B cell (primary cell): ENCODE measurements around the gene RCE1. TPM values are rescaled to one million over a fixed set of nuclear protein-coding genes. Genes with fewer than 3 reads are reported as not detected.

Source experiments
- ATAC-seq: fragments of 200-7000 bp; cut with Tn5 transposase; one replicate; pipeline ENCODE4 v1.10.0; 2021; ENCODE audit warnings: low read depth, mild to moderate bottlenecking, moderate number of reproducible peaks, moderate library complexity
- CTCF ChIA-PET: fragments of 350-600 bp; sonication (Branson Sonifier 250); formaldehyde crosslinking; loops from one replicate; lab custom pipeline; 2021; ENCODE audit warnings: antibody characterized with exemption, inconsistent platforms; lab: Charles Lee
- POLR2A ChIA-PET: fragments of 350-600 bp; sonication (Branson Sonifier 250); formaldehyde crosslinking; loops from one replicate; lab custom pipeline; 2021; ENCODE audit warnings: antibody characterized with exemption; lab: Charles Lee
- DNase-seq: peaks from one replicate; pipeline ENCODE4 v3.0.0; 2013
- H2AFZ ChIP-seq: 2 replicates; pipeline ENCODE4 v1.6.1; 2012; ENCODE audit warnings: mild to moderate bottlenecking, low read depth, low read length; ENCODE audit not compliant: insufficient read depth, poor library complexity, severe bottlenecking
- H3K27ac ChIP-seq, 2 donors: 1 replicate in 1 of 2; 2 replicates in 1 of 2; pipeline ENCODE4 v1.5.1; 2012 to 2013; ENCODE audit warnings: low read length in 2 of 2, mild to moderate bottlenecking in 2 of 2, moderate library complexity in 1 of 2
- H3K27me3 ChIP-seq, 4 experiments: fragments of 200-600 bp in 1 of 4; sonication (generic) in 1 of 4; replicated peaks in 1 of 4; 1 replicate in 2 of 4; 2 replicates in 2 of 4; pipeline versions ENCODE4 v1.6.1 to v1.7.0; 2013 to 2016; ENCODE audit warnings: low read length in 3 of 4, mild to moderate bottlenecking in 2 of 4, mixed read lengths in 1 of 4, moderate library complexity in 1 of 4; ENCODE audit not compliant: insufficient read depth in 4 of 4, control insufficient read depth in 3 of 4; ENCODE audit errors: control extremely low read depth in 1 of 4
- H3K36me3 ChIP-seq, 2 experiments: replicated peaks in 1 of 2; 1 replicate in 1 of 2; 2 replicates in 1 of 2; pipeline versions ENCODE4 v1.6.1 to v1.7.1; 2013; ENCODE audit warnings: low read length in 1 of 2; ENCODE audit not compliant: insufficient read depth in 2 of 2, control insufficient read depth in 1 of 2; ENCODE audit errors: control extremely low read depth in 1 of 2, extremely low read depth in 1 of 2
- H3K4me1 ChIP-seq, 2 donors: fragments of 200-600 bp in 1 of 2; sonication (generic) in 1 of 2; 1 replicate in 1 of 2; 2 replicates in 1 of 2; pipeline versions ENCODE4 v1.5.1 to v1.6.1; 2013 to 2017; ENCODE audit warnings: low read length in 2 of 2; ENCODE audit not compliant: control insufficient read depth in 2 of 2, insufficient read depth in 2 of 2
- H3K4me2 ChIP-seq: replicated peaks from 2 replicates; pipeline ENCODE3; 2012; ENCODE audit warnings: mild to moderate bottlenecking, low read depth, low read length; ENCODE audit not compliant: poor library complexity, severe bottlenecking
- H3K4me3 ChIP-seq, 5 experiments: fragments of 200-600 bp in 1 of 5; sonication (generic) in 1 of 5; 1 replicate in 3 of 5; 2 replicates in 2 of 5; pipeline versions ENCODE4 v1.5.1 to v1.7.0; 2011 to 2016; ENCODE audit warnings: low read length in 4 of 5, mild to moderate bottlenecking in 4 of 5, low read depth in 2 of 5, control low read depth in 1 of 5, moderate library complexity in 1 of 5; ENCODE audit not compliant: insufficient read depth in 1 of 5; ENCODE audit errors: control extremely low read depth in 1 of 5, extremely low read depth in 1 of 5
- H3K79me2 ChIP-seq: fragments of 200-600 bp; sonication (generic); one replicate; pipeline ENCODE4 v1.6.0; 2016; ENCODE audit warnings: low read length; ENCODE audit not compliant: control insufficient read depth, insufficient read depth
- H3K9ac ChIP-seq: fragments of 200-600 bp; sonication (generic); 2 replicates; pipeline ENCODE4 v1.6.1; 2017; ENCODE audit warnings: mild to moderate bottlenecking, low read length, moderate library complexity
- H3K9me3 ChIP-seq, 3 donors: one replicate each; pipeline versions ENCODE4 v1.6.1 to v1.7.1; 2013; ENCODE audit warnings: low read length in 2 of 3; ENCODE audit not compliant: control insufficient read depth in 2 of 3, insufficient read depth in 1 of 3; ENCODE audit errors: control extremely low read depth in 1 of 3
- H4K20me1 ChIP-seq: 2 replicates; pipeline ENCODE4 v1.6.0; 2012; ENCODE audit warnings: mild to moderate bottlenecking, low read length; ENCODE audit not compliant: insufficient read depth, control insufficient read depth, poor library complexity, severe bottlenecking
- H3K27ac Mint-ChIP-seq: one replicate; pipeline ENCODE4 v1.8.0; 2021; ENCODE audit warnings: mixed read lengths
- H3K27me3 Mint-ChIP-seq: one replicate; pipeline ENCODE4 v1.8.0; 2021; ENCODE audit warnings: mixed read lengths
- H3K4me1 Mint-ChIP-seq: one replicate; pipeline ENCODE4 v1.8.0; 2021; ENCODE audit warnings: mixed read lengths
- H3K4me3 Mint-ChIP-seq: one replicate; pipeline ENCODE4 v1.8.0; 2021; ENCODE audit warnings: mixed read lengths
- H3K9me3 Mint-ChIP-seq: one replicate; pipeline ENCODE4 v1.8.0; 2022; ENCODE audit warnings: mixed read lengths; ENCODE audit not compliant: insufficient read depth
- EZH2 ChIP-seq: IDR thresholded peaks from 2 replicates; pipeline ENCODE4 v1.6.1; 2012; ENCODE audit warnings: borderline replicate concordance, low read depth, mild to moderate bottlenecking, moderate library complexity, low read length; ENCODE audit not compliant: insufficient read depth, poor library complexity, severe bottlenecking
- WGBS: methylation state at CpG from one replicate; pipeline ENCODE4 v1.1.5; 2013; ENCODE audit warnings: missing lambda C conversion rate; ENCODE audit not compliant: insufficient coverage; 5-methylcytosine and 5-hydroxymethylcytosine counted together
- intact Hi-C: fragments of 100-400 bp; cut with micrococcal nuclease; formaldehyde crosslinking; loops from one replicate; pipeline ENCODE4 v1.10.0; 2022
- polyA plus RNA-seq: library from polyadenylated mRNA; depleted of rRNA; stranded (reverse); fragments of >200 nt; gene quantifications from 2 replicates; pipeline ENCODE4 v1.2.3, GENCODE V29; 2012
- total RNA-seq, 2 donors: library from RNA; stranded (reverse); fragments of 120-200 nt in 1 of 2; gene quantifications; 1 replicate in 1 of 2; 2 replicates in 1 of 2; pipeline versions ENCODE4 v1.2.3 to v1.2.4, GENCODE V29; 2013 to 2022
- TF ChIP-seq, protein P1 (sequence below): fragments of 200-600 bp; IDR thresholded peaks from one replicate; pipeline ENCODE4 v1.8.0; 2022; ENCODE audit warnings: antibody characterized with exemption, mild to moderate bottlenecking

The RCE1 gene
- total and polyA plus RNA-seq, 2 donors (not counting 1 experiment from before 2014, with no cell fraction given): 31.6 to 59.7 TPM

DNA sequence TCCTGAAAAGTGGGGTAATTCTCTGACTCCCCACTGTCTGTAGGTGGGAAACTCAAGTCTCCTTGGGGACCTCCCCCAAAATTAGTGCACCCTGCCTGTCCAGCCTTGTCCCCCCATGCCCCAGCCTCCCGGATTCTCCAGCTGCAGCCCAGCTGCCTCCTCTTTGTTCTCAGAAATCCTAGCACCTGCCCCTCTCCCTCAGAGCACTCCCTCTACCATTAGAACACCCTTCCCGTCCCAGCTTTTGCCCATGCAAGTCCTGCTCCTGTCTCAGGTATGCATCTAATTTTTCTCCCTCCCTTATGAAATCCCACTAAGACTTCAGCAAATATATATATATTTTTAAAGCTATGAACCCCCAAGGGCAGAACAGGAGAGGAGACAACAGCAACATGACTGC, 50.9 kb downstream of the RCE1 start:
- Histone ChIP-seq H3K9me3 (no peaks in the 10 kb centered on the region), H2AFZ (no peak overlapping the region), H3K4me1 (no peaks in the 10 kb centered on the region), H3K4me3 (no peak overlapping the region), H3K36me3 (no peaks in the 10 kb centered on the region), H3K27me3 (peaks cover 0 to 8% (median 4%) of the 10 kb centered on the region in 4 experiments), H3K27ac (no peak overlapping the region), H3K4me2 (no peak overlapping the region), H4K20me1 (no peaks in the 10 kb centered on the region), H3K9ac (no peak overlapping the region), H3K79me2 (no peaks in the 10 kb centered on the region)
- Mint-ChIP-seq H3K4me1 (no peaks in the 10 kb centered on the region), H3K27ac (no peak overlapping the region), H3K9me3 (no peaks in the 10 kb centered on the region), H3K4me3 (no peak overlapping the region), H3K27me3 (peaks cover 35% of the 10 kb centered on the region)
- WGBS: 86% methylated on average over 2 of the region's 2 CpGs
- no peak for ATAC-seq
- ChIA-PET CTCF (interaction anchor here (0.6 to 1.3 kb wide), 2 partner anchors 9 to 301 kb away, joined by 3 read pairs; no protein-coding TSS in a partner anchor), POLR2A (interaction anchor here (0.5 kb wide), 1 partner anchor 100 kb away, joined by 3 read pairs; no protein-coding TSS in a partner anchor)
- intact Hi-C loops: no loop called here
- TF ChIP-seq, protein P1, sequence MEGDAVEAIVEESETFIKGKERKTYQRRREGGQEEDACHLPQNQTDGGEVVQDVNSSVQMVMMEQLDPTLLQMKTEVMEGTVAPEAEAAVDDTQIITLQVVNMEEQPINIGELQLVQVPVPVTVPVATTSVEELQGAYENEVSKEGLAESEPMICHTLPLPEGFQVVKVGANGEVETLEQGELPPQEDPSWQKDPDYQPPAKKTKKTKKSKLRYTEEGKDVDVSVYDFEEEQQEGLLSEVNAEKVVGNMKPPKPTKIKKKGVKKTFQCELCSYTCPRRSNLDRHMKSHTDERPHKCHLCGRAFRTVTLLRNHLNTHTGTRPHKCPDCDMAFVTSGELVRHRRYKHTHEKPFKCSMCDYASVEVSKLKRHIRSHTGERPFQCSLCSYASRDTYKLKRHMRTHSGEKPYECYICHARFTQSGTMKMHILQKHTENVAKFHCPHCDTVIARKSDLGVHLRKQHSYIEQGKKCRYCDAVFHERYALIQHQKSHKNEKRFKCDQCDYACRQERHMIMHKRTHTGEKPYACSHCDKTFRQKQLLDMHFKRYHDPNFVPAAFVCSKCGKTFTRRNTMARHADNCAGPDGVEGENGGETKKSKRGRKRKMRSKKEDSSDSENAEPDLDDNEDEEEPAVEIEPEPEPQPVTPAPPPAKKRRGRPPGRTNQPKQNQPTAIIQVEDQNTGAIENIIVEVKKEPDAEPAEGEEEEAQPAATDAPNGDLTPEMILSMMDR: no peak
- TF ChIP-seq EZH2: no peak
- no peak for DNase-seq

Other genes starting within 250 kb of the RCE1 start
- 244 and 246 TPM in 2 replicates for gene RBM14, start 226.8 kb upstream of the RCE1 start, total RNA-seq
- 44.9 and 52.4 TPM in 2 replicates for gene RBM14, start 226.8 kb upstream of the RCE1 start, polyA plus RNA-seq
- 199 and 203 TPM in 2 replicates for gene RBM4, start 204.7 kb upstream of the RCE1 start, total RNA-seq
- gene RBM4, start 204.7 kb upstream of the RCE1 start, polyA plus RNA-seq: 125 and 139 TPM in 2 replicates
- 61.3 and 66.4 TPM in 2 replicates for gene RBM4B, start 165.6 kb upstream of the RCE1 start, total RNA-seq
- gene RBM4B, start 165.6 kb upstream of the RCE1 start, polyA plus RNA-seq: 33.2 and 36.8 TPM in 2 replicates
- 0.67 and 0.85 TPM in 2 replicates for gene SPTBN2, start 114.2 kb upstream of the RCE1 start, total RNA-seq
- gene SPTBN2, start 114.2 kb upstream of the RCE1 start, polyA plus RNA-seq: 1.2 and 2.1 TPM in 2 replicates
- gene LRFN4, start 13.6 kb downstream of the RCE1 start, total RNA-seq: 7.1 and 10.6 TPM in 2 replicates
- gene LRFN4, start 13.6 kb downstream of the RCE1 start, polyA plus RNA-seq: 9.4 and 12.1 TPM in 2 replicates
- 2.6 and 4.4 TPM in 2 replicates for gene PC, start 114.9 kb downstream of the RCE1 start, total RNA-seq
- 1.4 and 1.5 TPM in 2 replicates for gene PC, start 114.9 kb downstream of the RCE1 start, polyA plus RNA-seq
- gene C11orf86, start 131.9 kb downstream of the RCE1 start, total RNA-seq: not detected in 2 replicates
- not detected in 2 replicates for gene C11orf86, start 131.9 kb downstream of the RCE1 start, polyA plus RNA-seq
- not detected in 2 replicates for gene SYT12, start 179.7 kb downstream of the RCE1 start, total RNA-seq
- not detected in 2 replicates for gene SYT12, start 179.7 kb downstream of the RCE1 start, polyA plus RNA-seq
- gene RHOD, start 213.4 kb downstream of the RCE1 start, total RNA-seq: 0.42 TPM in 1 of 2 replicates, not detected in the other
- gene RHOD, start 213.4 kb downstream of the RCE1 start, polyA plus RNA-seq: 0.33 and 0.48 TPM in 2 replicates